ENCODE measurements around the gene APBB3. TPM values are rescaled to one million over a fixed set of nuclear protein-coding genes. Genes with fewer than 3 reads are reported as not detected.

APBB3 gene
- total and polyA plus RNA-seq, 2 donors, result 9.3 to 51.2 TPM

DNA sequence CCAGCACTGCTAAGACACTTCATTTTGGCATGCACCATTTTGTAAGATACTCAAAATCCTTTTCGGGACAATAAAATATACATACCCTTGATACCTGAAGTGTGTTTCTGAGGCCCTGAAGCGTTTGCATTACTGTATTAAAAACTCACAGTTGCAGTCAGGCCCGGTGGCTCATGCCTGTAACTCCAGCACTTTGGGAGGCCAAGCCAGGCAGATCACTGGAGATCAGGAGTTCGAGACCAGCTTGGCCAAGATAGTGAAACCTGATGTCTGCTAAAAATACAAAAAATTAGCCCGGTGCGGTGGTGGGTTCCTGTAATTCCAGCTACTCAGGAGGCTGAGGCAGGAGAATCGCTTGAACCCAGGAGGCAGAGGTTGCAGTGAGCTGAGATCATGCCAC lies 19.4 kb downstream of the APBB3 start:
- no peak for DNase-seq (ENCODE audit: low read depth in 6 of 9, low spot score in 9 of 9)
- Histone ChIP-seq H3K27ac (ENCODE audit: low read depth in 1 of 2, low read length in 1 of 2) (no peak overlapping the region), H3K4me1 (ENCODE audit: control insufficient read depth in 2 of 2, insufficient read depth in 2 of 2, low read length in 2 of 2) (peaks cover 9 to 30% of the 10 kb centered on the region in 2 donors), H3K4me3 (ENCODE audit: low read length in 2 of 2) (no peak overlapping the region), H3K9me3 (ENCODE audit: control insufficient read depth in 2 of 2, insufficient read depth in 1 of 2, low read length in 1 of 2) (no peaks in the 10 kb centered on the region), H3K36me3 (ENCODE audit: control insufficient read depth in 2 of 2, insufficient read depth in 2 of 2, low read length in 1 of 2) (peaks cover 18 to 54% of the 10 kb centered on the region in 2 donors), H3K27me3 (ENCODE audit: control insufficient read depth in 2 of 2, insufficient read depth in 1 of 2, low read length in 1 of 2) (no peaks in the 10 kb centered on the region)
- 98% methylated on average over 7 of the region's 7 CpGs for WGBS

DNA sequence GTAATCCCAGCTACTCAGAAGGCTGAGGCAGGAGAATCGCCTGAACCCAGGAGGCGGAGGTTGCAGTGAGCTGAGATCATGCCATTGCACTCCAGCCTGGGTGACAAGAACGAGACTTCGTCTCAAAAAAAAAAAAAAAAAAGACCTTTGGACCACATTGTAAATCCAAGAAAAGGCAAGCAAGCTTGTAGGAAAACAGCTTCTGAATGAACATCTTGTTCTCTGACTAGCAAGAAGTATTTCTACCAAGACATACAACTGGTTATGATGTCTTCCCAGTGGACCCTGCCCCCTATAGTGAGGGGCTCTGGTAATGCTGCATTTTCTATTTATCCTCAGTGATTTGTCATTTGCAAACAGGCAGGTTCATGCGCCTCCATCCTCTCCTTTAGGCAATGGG lies 21.4 kb downstream of the APBB3 start:
- Histone ChIP-seq H3K9me3 (ENCODE audit: control insufficient read depth in 2 of 2, insufficient read depth in 1 of 2, low read length in 1 of 2) (no peaks in the 10 kb centered on the region), H3K27me3 (ENCODE audit: control insufficient read depth in 2 of 2, insufficient read depth in 1 of 2, low read length in 1 of 2) (no peaks in the 10 kb centered on the region), H3K4me1 (ENCODE audit: control insufficient read depth in 2 of 2, insufficient read depth in 2 of 2, low read length in 2 of 2) (peaks cover 4 to 13% of the 10 kb centered on the region in 2 donors), H3K4me3 (ENCODE audit: low read length in 2 of 2) (no peak overlapping the region), H3K36me3 (ENCODE audit: control insufficient read depth in 2 of 2, insufficient read depth in 2 of 2, low read length in 1 of 2) (peaks cover 8 to 60% of the 10 kb centered on the region in 2 donors), H3K27ac (ENCODE audit: low read depth in 1 of 2, low read length in 1 of 2) (no peak overlapping the region)
- 96% methylated on average over 5 of the region's 5 CpGs for WGBS
- DNase-seq (ENCODE audit: low read depth in 6 of 9, low spot score in 9 of 9), result no peak

DNA sequence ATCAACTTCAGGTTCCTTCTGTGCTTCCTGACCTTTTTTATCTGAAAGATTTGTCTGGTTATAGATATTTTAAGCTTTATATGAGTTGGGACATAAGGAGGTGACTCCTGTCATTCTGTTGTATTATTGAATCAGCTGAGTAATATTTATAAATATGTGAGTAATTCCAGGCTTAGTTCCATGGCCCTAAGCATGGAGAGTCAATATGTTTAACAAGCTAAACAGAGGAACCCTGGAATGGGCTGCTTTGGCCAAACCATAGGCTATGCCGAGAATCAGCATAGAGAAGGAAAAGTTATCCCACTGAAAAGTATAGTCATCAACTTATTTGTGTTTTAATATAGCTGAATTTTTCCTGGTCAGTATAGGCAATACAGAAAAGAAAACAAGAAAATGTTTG lies 24.2 kb downstream of the APBB3 start:
- WGBS, result 100% methylated on average over 1 of the region's 1 CpG
- Histone ChIP-seq H3K36me3 (ENCODE audit: control insufficient read depth in 2 of 2, insufficient read depth in 2 of 2, low read length in 1 of 2) (peaks cover 16 to 78% of the 10 kb centered on the region in 2 donors), H3K4me3 (ENCODE audit: low read length in 2 of 2) (no peak overlapping the region), H3K4me1 (ENCODE audit: control insufficient read depth in 2 of 2, insufficient read depth in 2 of 2, low read length in 2 of 2) (no peaks in the 10 kb centered on the region), H3K9me3 (ENCODE audit: control insufficient read depth in 2 of 2, insufficient read depth in 1 of 2, low read length in 1 of 2) (no peaks in the 10 kb centered on the region), H3K27ac (ENCODE audit: low read depth in 1 of 2, low read length in 1 of 2) (no peak overlapping the region), H3K27me3 (ENCODE audit: control insufficient read depth in 2 of 2, insufficient read depth in 1 of 2, low read length in 1 of 2) (no peaks in the 10 kb centered on the region)
- DNase-seq (ENCODE audit: low read depth in 6 of 9, low spot score in 9 of 9), result no peak

GRCh38 chr5:140524003-140524402 lies 40.4 kb downstream of the APBB3 start:
- no peak overlapping the region for H3K27ac ChIP-seq (ENCODE audit: low read depth in 1 of 2, low read length in 1 of 2)
- H3K36me3 ChIP-seq (ENCODE audit: control insufficient read depth in 2 of 2, insufficient read depth in 2 of 2, low read length in 1 of 2), result peaks cover 28 to 43% of the 10 kb centered on the region in 2 donors
- no peaks in the 10 kb centered on the region for H3K27me3 ChIP-seq (ENCODE audit: control insufficient read depth in 2 of 2, insufficient read depth in 1 of 2, low read length in 1 of 2)
- 96% methylated on average over 2 of the region's 2 CpGs for WGBS
- no peaks in the 10 kb centered on the region for H3K9me3 ChIP-seq (ENCODE audit: control insufficient read depth in 2 of 2, insufficient read depth in 1 of 2, low read length in 1 of 2)
- H3K4me1 ChIP-seq (ENCODE audit: control insufficient read depth in 2 of 2, insufficient read depth in 2 of 2, low read length in 2 of 2), result no peaks in the 10 kb centered on the region
- H3K4me3 ChIP-seq (ENCODE audit: low read length in 2 of 2), result no peak overlapping the region
- no peak for DNase-seq (ENCODE audit: low read depth in 6 of 9, low spot score in 9 of 9)

- Histone ChIP-seq H3K4me3 (ENCODE audit: low read length in 2 of 2) (no peak overlapping the region), H3K27me3 (ENCODE audit: control insufficient read depth in 2 of 2, insufficient read depth in 1 of 2, low read length in 1 of 2) (no peaks in the 10 kb centered on the region), H3K27ac (ENCODE audit: low read depth in 1 of 2, low read length in 1 of 2) (no peak overlapping the region), H3K36me3 (ENCODE audit: control insufficient read depth in 2 of 2, insufficient read depth in 2 of 2, low read length in 1 of 2) (peaks cover 31 to 56% of the 10 kb centered on the region in 2 donors), H3K4me1 (ENCODE audit: control insufficient read depth in 2 of 2, insufficient read depth in 2 of 2, low read length in 2 of 2) (no peaks in the 10 kb centered on the region), H3K9me3 (ENCODE audit: control insufficient read depth in 2 of 2, insufficient read depth in 1 of 2, low read length in 1 of 2) (no peaks in the 10 kb centered on the region)
- WGBS, result 97% methylated on average over 2 of the region's 2 CpGs
- no peak for DNase-seq (ENCODE audit: low read depth in 6 of 9, low spot score in 9 of 9)
Observed at GRCh38 chr5:140513124-140513523, 51.3 kb downstream of the APBB3 start.

- H3K4me1 ChIP-seq (ENCODE audit: control insufficient read depth in 2 of 2, insufficient read depth in 2 of 2, low read length in 2 of 2), result no peaks in the 10 kb centered on the region
- no peaks in the 10 kb centered on the region for H3K9me3 ChIP-seq (ENCODE audit: control insufficient read depth in 2 of 2, insufficient read depth in 1 of 2, low read length in 1 of 2)
- DNase-seq (ENCODE audit: low read depth in 6 of 9, low spot score in 9 of 9), result no peak
- no peaks in the 10 kb centered on the region for H3K27me3 ChIP-seq (ENCODE audit: control insufficient read depth in 2 of 2, insufficient read depth in 1 of 2, low read length in 1 of 2)
- no peak overlapping the region for H3K4me3 ChIP-seq (ENCODE audit: low read length in 2 of 2)
- 88% methylated on average over 4 of the region's 4 CpGs for WGBS
- H3K36me3 ChIP-seq (ENCODE audit: control insufficient read depth in 2 of 2, insufficient read depth in 2 of 2, low read length in 1 of 2), result peaks cover 36 to 84% of the 10 kb centered on the region in 2 donors
- no peak overlapping the region for H3K27ac ChIP-seq (ENCODE audit: low read depth in 1 of 2, low read length in 1 of 2)
Observed at GRCh38 chr5:140509898-140510297, 54.5 kb downstream of the APBB3 start.

Other genes with a start within 250 kb of the APBB3 start
- gene HBEGF, start 218.0 kb downstream of the APBB3 start, total RNA-seq, result 1.7 TPM
- gene HBEGF, start 218.0 kb downstream of the APBB3 start, polyA plus RNA-seq, result 4.2 TPM
- not detected for gene SLC4A9, start 204.4 kb downstream of the APBB3 start, total RNA-seq
- gene SLC4A9, start 204.4 kb downstream of the APBB3 start, polyA plus RNA-seq, result 0.07 TPM
- 37.4 TPM for gene ANKHD1, start 162.8 kb downstream of the APBB3 start, total RNA-seq
- 60.1 TPM for gene ANKHD1, start 162.8 kb downstream of the APBB3 start, polyA plus RNA-seq
- 4.5 TPM for gene EIF4EBP3, start 16.9 kb downstream of the APBB3 start, total RNA-seq
- gene EIF4EBP3, start 16.9 kb downstream of the APBB3 start, polyA plus RNA-seq, result 48.7 TPM
- gene SRA1, start 7.1 kb downstream of the APBB3 start, total RNA-seq, result 29.7 TPM
- gene SRA1, start 7.1 kb downstream of the APBB3 start, polyA plus RNA-seq, result 46.3 TPM
- gene SLC35A4, start 230 bp upstream of the APBB3 start, total RNA-seq, result 10.1 TPM
- gene SLC35A4, start 230 bp upstream of the APBB3 start, polyA plus RNA-seq, result 28.0 TPM
- gene CD14, start 68.6 kb upstream of the APBB3 start, total RNA-seq, result 23.7 TPM
- gene CD14, start 68.6 kb upstream of the APBB3 start, polyA plus RNA-seq, result 48.6 TPM
- 10.5 TPM for gene TMCO6, start 74.9 kb upstream of the APBB3 start, total RNA-seq
- 18.4 TPM for gene TMCO6, start 74.9 kb upstream of the APBB3 start, polyA plus RNA-seq
- 89.7 TPM for gene NDUFA2, start 83.0 kb upstream of the APBB3 start, total RNA-seq
- 193 TPM for gene NDUFA2, start 83.0 kb upstream of the APBB3 start, polyA plus RNA-seq
- 139 TPM for gene IK, start 83.2 kb upstream of the APBB3 start, total RNA-seq
- gene IK, start 83.2 kb upstream of the APBB3 start, polyA plus RNA-seq, result 94.2 TPM
- gene WDR55, start 100.3 kb upstream of the APBB3 start, total RNA-seq, result 9.7 TPM
- 24.0 TPM for gene WDR55, start 100.3 kb upstream of the APBB3 start, polyA plus RNA-seq
- gene DND1, start 109.0 kb upstream of the APBB3 start, total RNA-seq, result 0.52 TPM
- 5.0 TPM for gene DND1, start 109.0 kb upstream of the APBB3 start, polyA plus RNA-seq
- 45.4 TPM for gene HARS1, start 126.8 kb upstream of the APBB3 start, total RNA-seq
- 58.8 TPM for gene HARS1, start 126.8 kb upstream of the APBB3 start, polyA plus RNA-seq
- 23.4 TPM for gene HARS2, start 126.9 kb upstream of the APBB3 start, total RNA-seq
- 32.6 TPM for gene HARS2, start 126.9 kb upstream of the APBB3 start, polyA plus RNA-seq
- 104 TPM for gene ZMAT2, start 135.8 kb upstream of the APBB3 start, total RNA-seq
- 75.1 TPM for gene ZMAT2, start 135.8 kb upstream of the APBB3 start, polyA plus RNA-seq
- gene PCDHA1, start 221.5 kb upstream of the APBB3 start, total RNA-seq, result not detected
- not detected for gene PCDHA1, start 221.5 kb upstream of the APBB3 start, polyA plus RNA-seq
- gene PCDHA2, start 230.3 kb upstream of the APBB3 start, total RNA-seq, result not detected
- 0.02 TPM for gene PCDHA2, start 230.3 kb upstream of the APBB3 start, polyA plus RNA-seq
- gene PCDHA3, start 236.5 kb upstream of the APBB3 start, total RNA-seq, result under 0.01 TPM
- 0.07 TPM for gene PCDHA3, start 236.5 kb upstream of the APBB3 start, polyA plus RNA-seq
- 0.05 TPM for gene PCDHA4, start 242.5 kb upstream of the APBB3 start, total RNA-seq
- 0.05 TPM for gene PCDHA4, start 242.5 kb upstream of the APBB3 start, polyA plus RNA-seq